VCaP (cell line): ENCODE data around the gene GPA33.
A peak's percentile ranks its signal among the peaks of the same experiment; 100 is the strongest.

ENCODE experiments used
- H3K27ac ChIP-seq: fragments of 450-650 bp; 2 replicates; pipeline ENCODE4 v1.5.1; 2017
- TF ChIP-seq, protein P1 (sequence below): fragments of 450-650 bp; conservative IDR thresholded peaks from 2 replicates; pipeline ENCODE4 v1.5.1; 2017; ENCODE audit warnings: mild to moderate bottlenecking, moderate library complexity

The GPA33 gene

DNA sequence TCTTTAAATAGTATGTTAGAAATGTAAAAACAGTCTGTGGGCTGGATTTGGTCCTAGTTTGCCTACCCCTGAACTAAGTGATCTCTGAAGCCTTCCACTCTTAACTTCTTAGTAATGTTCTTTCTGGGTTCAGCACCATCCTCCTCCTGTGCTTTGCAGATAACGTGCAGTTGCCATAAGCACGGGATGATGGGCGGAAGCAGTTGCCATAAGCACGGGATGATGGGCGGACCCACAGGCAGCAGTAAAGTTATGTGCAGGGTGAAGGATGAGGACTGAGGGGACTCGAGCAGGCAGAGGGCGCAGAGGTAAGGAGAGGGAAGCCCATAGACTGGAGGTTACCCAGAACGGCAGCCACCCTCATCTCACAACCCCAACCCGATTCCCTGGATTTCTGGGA, 25.6 kb downstream of the GPA33 start:
- TF ChIP-seq, protein P1, sequence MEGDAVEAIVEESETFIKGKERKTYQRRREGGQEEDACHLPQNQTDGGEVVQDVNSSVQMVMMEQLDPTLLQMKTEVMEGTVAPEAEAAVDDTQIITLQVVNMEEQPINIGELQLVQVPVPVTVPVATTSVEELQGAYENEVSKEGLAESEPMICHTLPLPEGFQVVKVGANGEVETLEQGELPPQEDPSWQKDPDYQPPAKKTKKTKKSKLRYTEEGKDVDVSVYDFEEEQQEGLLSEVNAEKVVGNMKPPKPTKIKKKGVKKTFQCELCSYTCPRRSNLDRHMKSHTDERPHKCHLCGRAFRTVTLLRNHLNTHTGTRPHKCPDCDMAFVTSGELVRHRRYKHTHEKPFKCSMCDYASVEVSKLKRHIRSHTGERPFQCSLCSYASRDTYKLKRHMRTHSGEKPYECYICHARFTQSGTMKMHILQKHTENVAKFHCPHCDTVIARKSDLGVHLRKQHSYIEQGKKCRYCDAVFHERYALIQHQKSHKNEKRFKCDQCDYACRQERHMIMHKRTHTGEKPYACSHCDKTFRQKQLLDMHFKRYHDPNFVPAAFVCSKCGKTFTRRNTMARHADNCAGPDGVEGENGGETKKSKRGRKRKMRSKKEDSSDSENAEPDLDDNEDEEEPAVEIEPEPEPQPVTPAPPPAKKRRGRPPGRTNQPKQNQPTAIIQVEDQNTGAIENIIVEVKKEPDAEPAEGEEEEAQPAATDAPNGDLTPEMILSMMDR = no peak
- no peak overlapping the region for H3K27ac ChIP-seq

DNA sequence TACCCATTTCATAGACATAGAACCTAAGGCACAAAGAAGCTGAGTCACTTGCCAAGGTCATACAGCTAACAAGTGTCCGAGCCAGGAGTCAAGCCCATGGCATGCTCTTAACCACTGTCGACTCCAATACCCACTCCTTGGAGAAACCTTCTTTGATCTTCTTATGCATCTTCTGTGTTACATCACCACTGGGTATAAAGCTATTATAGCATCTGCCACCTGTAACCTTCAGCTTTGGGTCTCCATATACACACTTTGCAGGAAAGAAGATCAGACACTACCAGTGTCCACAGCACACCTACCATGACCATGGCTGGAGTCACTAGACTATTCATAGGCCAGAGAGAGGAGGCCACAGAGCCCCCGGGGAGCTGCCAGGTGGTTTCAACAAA, 29.1 kb downstream of the GPA33 start:
- TF ChIP-seq, protein P1 = no peak
- no peak overlapping the region for H3K27ac ChIP-seq

DNA sequence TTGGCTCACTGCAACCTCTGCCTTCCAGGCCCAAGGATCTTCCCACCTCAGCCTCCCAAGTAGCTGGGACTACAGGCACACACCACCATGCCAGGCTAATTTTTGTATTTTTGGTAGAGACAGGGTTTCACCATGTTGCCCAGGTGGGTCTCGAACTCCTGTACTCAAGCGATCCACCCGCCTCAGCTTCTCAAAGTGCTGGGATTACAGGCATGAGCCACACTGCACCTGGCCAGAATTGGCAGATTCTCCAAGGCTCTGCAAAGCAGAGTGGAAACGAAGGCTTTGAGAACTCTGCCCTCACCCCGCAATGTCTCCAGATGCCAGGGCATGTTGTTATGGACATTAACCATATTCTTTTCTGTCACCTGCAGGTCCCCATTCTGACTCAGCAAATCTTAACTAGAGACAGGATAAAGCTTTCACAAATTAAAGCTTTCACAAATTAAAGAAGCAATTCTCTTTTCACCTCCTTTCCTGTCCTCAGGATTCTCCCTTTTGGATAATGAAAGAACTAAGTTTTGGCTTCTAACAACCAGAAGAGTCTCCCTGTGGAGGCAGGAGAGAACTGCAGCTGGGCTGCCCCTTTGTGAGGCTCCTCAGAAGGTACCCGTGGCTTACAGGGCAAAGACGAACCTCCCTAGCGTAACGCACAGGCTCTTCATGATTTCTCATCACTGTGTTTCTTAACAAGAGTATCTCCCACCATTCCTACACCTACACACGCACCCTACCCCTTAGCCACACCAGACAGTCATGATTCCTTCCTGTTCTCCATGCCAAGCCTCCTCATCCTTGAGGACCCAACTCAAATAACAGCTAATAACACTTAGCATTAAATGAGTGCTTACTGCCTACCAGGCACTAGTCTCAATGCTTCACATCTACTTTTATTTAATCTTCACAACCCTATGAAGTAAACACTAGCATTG, 29.8 kb downstream of the GPA33 start:
- TF ChIP-seq, protein P1 = no peak; the same call in 1 of the 2 replicates
- H3K27ac ChIP-seq = no peak overlapping the region

DNA sequence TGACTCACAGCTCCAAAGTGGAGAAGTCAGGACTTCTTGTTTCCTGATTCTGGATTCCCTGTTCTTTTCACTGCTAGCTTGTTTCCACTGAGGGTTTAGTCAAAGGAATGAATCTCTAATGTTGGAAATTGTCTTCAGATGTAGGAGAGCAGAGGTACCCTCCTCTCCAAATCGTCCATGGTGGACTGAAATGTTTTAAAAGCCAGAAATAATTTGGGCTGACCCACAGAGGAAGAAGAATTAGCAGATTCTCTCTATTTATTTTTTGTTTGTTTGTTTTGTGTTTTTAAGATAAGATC, 30.4 kb downstream of the GPA33 start:
- TF ChIP-seq, protein P1 = no peak
- no peak overlapping the region for H3K27ac ChIP-seq

DNA sequence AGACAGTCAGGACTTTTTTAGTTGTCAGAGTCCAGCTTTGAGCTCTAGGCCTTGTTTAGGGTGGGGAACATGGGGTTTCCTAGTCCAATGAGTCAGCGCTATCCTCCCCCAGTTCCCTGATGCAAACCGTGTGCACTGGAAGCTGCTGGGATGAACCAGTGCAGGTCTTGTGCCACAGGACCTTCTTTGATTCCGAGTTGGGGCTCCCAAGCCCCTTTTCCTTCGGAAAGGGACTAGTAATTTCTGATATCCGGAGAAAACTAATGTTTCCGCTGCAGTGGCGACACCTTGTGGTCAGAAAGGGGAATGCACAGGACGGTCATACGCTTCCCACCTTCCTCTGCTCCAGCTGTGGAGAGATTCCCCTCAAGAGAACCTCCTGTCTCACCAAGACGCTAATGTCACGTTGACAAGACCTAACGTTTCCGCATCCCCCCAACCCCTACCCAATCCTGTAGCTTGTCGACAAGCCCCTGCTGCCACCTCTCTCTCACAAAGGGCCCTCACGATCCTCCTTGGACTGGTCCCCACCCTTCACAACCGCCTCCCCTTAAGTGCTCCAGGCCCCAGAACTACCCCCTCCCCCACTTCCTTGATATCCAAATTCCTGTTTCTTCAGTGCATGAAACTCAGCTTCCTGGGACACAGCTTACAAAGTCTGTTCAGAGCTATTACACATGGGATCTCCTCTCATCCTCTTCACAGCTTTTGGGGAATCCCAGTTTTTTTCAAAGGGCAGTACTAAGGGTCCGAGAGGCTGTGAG, 30.9 kb downstream of the GPA33 start:
- TF ChIP-seq, protein P1 = peak; percentile 90
- no peak overlapping the region; the same call in 1 of the 2 replicates for H3K27ac ChIP-seq

DNA sequence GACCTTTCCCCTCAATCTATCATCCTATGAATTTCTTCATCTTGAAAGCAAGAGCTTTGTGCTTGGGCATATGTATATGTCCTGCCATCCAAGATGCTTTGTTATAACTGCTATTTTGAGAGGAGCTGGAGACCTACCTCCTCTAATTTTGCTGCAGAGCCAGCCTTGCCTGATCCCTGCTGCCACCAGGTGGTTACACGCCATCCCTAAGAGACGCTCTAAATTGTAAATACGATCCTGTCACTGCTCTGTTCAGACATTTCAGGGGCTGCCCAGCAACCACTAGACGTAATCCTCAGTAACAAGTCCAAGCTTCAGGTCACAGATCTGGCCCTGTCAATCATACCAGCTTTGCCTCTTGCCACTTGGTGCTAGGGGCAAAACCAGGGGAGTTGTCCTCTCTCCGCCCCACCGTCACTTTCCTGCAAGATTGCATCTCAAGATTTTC, 32.9 kb downstream of the GPA33 start:
- H3K27ac ChIP-seq = no peak overlapping the region
- TF ChIP-seq, protein P1 = peak; percentile 84

DNA sequence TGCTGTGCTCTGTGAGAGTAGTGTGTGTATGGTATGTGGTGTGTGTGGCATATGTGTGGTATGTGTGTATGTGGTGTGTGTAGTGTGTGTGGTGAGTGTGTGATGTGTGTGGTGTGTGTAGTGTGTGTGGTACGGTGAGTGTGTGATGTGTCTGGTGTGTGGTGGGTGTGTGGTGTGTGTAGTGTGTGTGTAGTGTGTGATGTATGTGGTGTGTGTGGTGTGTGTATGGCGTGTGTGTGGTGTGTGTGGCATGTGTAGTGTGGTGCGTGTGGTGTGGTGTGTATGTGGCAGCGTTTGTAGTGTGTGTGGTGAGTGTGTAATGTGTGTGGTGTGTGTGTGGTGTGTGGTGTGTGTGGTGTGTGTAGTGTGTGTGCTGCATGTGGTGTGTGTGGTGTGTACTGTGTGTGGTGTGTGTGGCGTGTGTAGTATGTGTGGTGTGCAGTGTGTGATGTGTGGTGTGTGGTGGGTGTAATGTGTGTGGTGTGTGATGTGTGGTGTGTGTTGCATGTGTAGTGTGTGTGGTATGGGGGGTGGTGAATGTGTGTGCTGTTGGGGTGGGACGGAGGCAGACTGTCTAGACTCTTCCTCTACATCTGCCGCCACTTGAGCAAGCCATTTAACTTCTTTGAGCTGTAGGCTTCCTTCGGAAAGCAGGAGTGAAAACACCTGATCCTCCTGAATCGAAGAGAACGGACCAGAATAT, 33.5 kb downstream of the GPA33 start:
- H3K27ac ChIP-seq = no peak overlapping the region
- TF ChIP-seq, protein P1 = no peak
